K562 treated with DMSO at 1 percent for 4 hours (cell line): ENCODE results near the gene PIGO. TPM values are rescaled to one million over a fixed set of nuclear protein-coding genes. Genes with fewer than 3 reads are reported as not detected.

ENCODE experiments used
- total RNA-seq: library from RNA; unstranded; fragments of 300-600 nt; gene quantifications from 2 replicates; pipeline ENCODE4 v1.2.3, GENCODE V29; 2022; ENCODE audit not compliant: insufficient read depth

The PIGO gene
- total RNA-seq: 6.3 and 9.2 TPM in 2 replicates

DNA sequence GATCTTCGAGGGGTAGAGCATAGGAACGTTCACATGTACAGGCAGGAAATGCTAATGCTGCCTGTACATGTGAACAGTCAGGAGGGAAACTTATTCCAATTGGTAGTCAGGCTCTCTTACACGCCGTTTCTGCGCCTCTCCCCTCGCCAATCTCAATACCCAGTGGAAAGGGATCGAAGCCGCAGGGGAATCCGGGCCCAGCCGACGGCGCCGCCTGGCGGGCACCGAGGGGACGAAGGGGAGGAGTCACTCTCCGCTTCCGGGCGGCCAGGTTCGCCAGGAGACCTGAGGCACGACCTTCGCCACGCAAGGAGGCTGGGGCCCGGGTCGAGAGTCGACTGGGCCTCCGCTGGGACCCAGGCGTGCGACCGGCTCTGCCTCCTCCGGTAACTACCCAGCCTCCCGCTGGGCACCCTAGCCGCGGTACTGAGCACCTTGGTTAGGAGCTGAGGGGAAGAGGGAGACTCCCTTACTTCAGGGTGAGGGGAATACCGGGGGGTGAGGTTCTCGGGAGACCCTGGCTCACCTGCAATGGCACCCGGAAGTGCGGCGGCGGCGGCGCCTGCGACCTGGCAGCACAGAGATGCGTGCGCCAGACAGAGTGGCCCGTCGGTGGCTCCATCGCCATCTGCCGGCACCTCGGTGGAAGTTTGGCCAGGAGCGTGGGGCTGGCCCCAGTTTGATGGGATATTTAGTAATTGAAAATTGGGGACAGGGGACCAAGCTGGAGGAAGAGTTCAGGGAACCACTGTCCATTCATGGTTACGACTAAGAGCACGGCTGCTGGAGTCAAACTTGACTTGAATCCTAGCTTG lies at the start of gene PIGO:
PIGO (minus strand) TSS at position 557 of the 815 bp plus-strand sequence. CDS start 1,026 bp downstream, outside the sequence.

DNA sequence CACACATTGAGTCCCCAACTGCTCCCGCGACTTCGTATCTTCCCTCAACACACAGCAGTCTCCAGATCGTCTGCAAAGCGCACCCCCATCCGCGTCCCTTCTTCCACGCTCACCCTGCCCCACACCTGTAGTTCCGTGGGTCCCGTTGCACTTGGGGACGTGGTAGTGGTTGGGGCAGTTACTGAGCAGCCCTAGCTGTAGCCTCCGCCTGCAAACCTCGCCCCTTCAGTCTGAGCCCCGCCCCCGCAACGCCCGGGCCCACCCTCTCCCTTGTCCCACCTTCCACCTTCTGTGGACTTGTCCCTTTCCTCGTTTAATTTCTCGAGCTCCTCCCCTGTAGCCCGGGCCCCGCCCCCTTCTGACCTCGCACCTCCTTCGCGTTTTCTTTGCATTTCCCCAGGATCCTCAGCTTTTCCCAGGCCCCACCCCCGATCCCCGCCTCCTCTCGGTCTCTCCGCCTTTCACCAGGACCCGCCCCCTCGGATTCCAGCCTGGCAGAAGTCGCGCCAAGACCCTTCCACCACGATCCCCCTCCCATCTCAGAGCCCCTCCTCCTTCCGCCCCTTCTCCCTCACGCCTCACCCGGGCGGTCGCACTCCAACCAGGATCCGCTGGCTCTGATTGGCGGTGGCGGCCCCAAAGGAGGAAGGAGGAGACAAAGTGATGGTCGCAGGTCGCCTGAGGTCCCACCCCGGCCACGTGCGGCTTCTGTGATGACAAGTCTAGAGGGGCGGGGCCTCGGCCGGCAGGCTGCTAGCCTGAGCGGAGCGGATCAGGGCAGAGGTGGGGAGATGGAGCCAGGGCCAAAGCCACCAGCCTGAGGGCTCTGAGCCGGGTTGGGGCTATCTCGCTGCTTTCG lies 19.5 kb upstream of the PIGO start, which contains the start of gene ATOSB:
ATOSB (minus strand) TSS at position 183 of the 859 bp plus-strand sequence. CDS start 7,588 bp downstream, outside the sequence.

DNA sequence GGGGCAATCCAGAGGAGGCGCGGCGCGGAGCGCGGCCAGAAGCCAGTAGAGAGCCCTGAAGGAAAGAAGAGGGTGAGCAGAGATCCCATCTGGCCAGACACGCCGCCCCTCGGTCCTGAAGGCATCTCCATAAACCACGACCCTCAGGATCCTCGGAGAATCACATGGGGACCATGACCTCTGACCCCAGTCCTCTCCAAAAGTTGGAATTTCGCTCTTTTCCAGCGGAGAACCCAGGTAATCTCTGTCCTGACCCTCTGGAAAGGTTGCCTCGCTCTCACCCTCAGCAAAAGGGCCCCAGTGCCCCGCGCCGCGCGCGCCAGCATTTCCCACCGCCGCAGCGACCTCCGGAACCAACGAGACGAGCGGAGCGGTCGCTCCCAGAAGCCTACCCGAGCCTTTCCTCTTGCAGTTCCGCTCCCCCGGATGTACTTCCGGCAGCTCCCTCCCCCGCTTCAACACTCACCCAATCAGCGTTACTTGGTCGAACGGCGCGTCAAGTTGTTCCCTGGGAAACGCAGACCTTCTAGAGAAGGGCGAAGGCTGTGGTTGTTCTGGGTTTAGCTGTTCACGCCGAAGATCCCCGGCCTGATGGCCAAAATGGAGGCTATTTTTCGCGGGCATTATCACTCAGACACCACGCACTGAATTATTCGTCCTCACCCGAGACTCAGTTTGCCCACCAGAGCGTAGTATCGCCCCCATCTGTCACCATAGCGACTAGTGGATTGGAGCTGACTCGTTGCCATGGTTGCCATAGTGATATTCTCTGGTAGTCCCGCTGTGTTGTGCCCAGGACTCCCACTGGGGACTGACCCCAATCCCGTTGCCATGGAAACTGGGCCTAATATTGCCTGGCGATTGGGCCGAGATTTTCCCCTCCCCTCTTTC lies 6.6 kb upstream of the PIGO start, which contains the start of gene STOML2:
STOML2 (minus strand) TSS at position 363 of the 891 bp plus-strand sequence; CDS start at position 326, 37 bp downstream.

DNA sequence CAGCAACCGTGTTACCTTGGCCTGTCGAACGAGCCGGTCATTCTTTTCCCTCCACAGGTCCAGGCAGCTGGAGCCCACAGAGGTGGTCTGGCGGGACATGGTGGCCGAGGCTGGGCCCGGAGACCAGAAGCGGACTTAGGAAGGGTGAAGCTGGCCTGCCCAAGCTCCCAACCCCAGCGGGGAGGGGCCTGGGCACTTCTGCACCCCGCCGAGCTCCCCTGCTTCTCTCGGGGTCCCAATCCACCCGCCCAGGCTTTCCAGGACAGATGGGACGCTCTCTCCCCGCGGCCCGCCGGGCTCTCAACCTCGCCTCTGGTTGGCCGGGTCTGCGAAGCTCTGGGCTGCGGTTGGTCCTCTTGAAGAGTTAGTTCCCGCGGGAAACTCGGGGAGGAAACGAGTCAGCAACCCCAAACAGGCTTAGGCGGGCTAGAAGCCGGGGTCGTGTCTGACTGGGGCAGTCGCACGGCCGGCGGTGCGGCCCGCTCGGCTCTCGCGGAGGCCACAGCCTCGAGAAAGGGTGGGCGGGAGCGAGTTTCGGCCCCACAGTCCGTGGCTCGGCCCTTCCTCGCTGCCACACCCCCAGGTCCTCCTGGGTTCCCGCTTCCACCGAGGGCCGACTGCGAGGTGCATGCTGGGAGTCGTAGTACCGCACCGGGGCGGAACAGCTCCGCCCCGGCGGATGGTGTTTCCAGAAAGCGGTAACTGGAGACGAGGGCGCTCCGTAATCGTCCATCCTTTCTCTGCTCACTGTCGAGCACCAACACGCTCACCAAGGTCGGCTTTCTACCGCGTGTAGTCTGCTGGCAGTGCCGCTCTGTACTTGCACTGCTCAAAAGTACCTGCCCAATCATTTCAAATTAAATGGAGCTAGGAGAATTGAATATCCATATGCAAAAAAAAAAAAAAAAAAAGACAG lies 16.7 kb downstream of the PIGO start, which contains the start of gene FANCG:
FANCG (minus strand) TSS at position 517 of the 916 bp plus-strand sequence; CDS start at position 99, 418 bp downstream.

DNA sequence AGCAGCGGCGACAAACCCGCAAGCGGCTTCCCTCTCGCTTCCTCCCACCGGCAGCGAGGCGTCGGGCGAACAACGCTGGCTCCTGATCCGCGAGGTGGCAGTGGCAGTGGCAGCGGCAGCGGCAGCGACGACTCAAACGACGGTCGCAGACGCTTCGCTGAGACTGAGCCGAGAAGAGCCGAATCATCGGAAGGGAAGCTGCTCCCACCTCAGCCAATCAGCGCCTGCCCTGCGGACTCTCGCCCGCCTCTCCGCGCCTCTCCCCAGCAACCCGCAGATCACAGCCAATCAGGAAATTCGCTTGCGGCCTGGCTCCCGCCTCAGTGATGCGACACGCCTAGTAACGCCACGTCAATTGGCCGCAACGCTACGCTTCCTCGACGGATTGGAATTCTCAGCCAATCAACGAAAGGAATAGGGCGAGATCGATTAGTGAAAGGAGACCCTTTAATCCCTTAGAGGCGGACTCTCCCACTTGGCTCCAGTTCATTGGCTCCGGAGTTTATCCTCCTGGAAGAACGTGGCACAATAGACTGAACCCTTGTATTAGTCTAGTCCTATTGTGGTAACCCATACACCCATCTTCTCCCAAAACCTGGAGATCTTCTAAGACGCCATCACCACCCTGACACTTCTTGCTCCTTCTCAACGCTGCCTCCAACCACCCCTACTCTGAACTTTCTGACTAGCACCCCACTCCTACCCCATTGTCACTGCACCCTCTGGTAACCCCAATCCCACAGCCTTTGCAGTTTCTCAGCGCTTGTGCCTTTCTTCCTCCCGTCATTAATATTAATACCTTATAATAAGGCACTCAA lies 23.7 kb downstream of the PIGO start, which contains the start of gene VCP:
VCP (minus strand) TSS at position 165 of the 818 bp plus-strand sequence. CDS start 272 bp downstream, outside the sequence.

Other genes starting within 250 kb of the PIGO start
- gene PHF24, start 138.3 kb downstream of the PIGO start, total RNA-seq: 0.82 TPM in 1 of 2 replicates, not detected in the other
- gene DNAJB5, start 106.8 kb downstream of the PIGO start, total RNA-seq: 1.5 and 1.6 TPM in 2 replicates
- 165 and 199 TPM in 2 replicates for gene VCP, start 24.0 kb downstream of the PIGO start, total RNA-seq
- gene FANCG, start 16.6 kb downstream of the PIGO start, total RNA-seq: 16.0 and 18.4 TPM in 2 replicates
- 159 and 179 TPM in 2 replicates for gene STOML2, start 6.5 kb upstream of the PIGO start, total RNA-seq
- 3.8 and 5.1 TPM in 2 replicates for gene ATOSB, start 19.3 kb upstream of the PIGO start, total RNA-seq
- 8.7 and 9.6 TPM in 2 replicates for gene UNC13B, start 65.4 kb upstream of the PIGO start, total RNA-seq